Astrocyte of the hippocampus (primary cell): Measurements from ENCODE around the gene TNF.

ENCODE experiments used
- DNase-seq: peaks from one replicate; pipeline ENCODE4 v3.0.0; 2011; ENCODE audit warnings: low read depth, low spot score

Gene TNF

DNA sequence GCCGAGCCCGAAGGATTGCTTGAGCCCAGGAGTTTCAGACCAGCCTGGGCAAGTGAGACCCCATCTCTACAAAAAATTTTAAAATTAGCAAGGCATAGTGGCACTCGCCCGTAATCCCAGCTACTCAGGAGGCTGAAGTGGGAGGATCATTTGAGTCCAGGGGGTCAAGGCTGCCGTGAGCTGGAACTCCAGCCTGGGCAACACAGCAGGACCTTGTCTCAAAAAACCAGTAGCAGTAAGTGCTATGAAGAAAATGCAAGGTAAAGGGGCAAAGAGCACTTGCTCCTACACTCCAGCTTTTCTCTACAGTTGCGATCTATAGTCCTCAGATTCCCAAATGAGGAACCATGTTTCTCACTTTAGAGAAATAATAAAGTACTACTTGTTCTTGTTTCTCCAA lies 31.7 kb upstream of the TNF start:
- DNase-seq = no peak

DNA sequence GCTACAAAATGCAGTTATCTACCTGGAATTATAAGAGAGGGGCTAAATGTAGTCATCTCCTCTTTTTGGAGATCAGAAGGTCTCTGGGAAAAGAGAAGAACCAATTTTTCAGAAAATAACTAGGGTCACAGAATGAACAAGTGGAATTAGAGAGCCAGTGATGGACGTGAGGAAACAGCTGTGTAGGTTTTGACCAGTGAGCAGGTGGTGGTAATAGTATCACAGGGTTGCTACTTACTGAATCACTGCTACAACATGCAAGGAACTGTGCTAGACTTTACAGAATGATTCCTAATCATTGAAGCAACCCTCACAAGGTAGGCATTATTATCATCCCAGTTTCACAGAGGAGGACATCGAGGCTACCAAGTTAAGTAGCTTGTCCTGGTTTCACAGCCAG lies 30.7 kb upstream of the TNF start:
- DNase-seq = no peak

DNA sequence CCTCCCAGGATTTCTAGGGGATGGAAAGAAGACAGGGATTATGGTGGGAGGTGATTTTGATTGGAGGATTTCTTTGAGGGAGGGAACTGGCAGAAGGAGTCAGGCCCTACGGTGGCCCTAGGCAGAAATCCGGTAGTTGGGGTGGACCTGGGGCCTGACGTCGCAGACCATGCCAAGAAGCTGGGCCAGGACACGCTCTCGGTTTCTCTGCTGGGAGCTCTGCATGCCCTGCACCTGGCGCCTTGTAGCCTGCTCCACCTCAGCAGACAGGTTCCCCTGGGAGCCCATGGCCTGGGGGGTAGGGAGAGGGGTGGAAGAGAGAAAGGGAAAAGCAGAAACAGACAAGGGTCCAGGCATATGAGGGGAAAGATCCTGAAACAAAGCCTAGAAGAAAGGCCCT lies 30.1 kb upstream of the TNF start:
- DNase-seq = no peak

DNA sequence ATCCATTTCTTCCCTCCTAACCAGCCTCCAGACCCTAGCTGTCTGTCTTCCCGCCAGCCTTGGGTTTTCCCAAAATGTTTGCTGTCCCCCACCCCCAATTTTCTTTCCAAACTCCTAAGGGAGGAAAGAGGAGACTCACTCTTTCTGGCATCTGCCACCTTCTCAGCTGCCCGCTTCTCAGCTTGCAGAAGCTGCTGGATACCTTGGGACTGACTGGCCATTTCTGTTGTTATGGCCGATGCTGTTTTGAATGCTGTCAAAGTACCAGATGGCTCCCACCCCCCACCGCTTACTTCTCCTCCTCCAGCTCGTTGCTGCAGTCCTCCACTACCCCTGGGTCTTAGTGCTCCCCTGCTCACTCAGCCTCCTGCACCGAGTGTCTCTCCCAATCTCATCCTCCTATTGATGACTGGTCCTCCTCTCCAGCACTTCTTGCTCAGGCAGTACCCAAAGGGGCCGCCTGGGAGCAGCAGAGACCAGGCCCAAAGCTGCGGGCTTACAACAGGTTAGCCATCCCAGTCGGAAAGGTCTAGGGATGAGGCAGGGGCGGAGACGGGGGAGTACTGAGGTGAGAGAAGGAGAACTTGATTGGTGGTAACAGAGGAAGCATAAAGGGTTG lies 28.9 kb upstream of the TNF start, which contains the start of gene ATP6V1G2:
Gene ATP6V1G2 (minus strand): TSS at position 270 of the 619 bp plus-strand sequence. CDS start 49 bp downstream, at position 221.
- DNase-seq = peak; percentile 95

DNA sequence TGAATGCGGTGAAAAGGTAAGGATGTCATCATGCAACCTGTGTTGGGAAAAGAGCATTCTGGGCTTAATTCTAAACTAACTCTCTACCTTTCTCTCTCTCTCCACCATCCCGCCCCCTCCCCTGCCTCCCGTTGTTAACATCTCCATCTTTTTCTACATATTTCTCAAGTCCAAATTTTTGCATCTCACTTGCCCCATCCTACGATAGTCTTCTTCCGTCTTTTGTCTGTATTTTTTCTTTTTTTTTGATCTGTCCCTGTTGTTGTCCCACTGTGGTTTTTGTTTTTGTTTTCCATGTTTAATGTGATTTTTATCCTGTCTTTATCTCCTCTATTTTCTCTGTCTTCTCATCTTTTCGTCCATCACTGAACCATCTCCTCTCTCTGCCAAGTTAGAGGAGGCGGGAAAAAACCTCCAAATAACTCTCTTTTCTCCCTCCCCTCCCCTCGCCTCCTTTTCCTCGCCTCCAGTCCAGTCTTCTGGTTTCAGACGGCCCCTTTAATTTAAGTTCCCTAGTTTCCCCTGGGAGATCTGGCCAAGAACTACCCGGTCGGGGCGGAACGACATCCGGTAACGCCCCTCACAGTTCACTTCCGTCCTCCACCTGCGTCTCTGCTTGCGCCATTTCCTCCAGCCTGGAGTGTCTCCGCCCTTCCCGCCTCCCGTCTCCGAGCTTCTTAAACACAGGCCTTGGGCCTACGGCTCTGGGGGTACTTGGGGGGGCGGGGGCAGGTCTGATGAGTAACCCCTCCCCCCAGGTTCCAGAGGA lies 28.2 kb upstream of the TNF start, which contains the start of gene NFKBIL1:
Gene NFKBIL1 (plus strand): TSS at position 651 of the 769 bp plus-strand sequence. CDS start 87 bp downstream, at position 738.
- DNase-seq = peak; percentile 98

DNA sequence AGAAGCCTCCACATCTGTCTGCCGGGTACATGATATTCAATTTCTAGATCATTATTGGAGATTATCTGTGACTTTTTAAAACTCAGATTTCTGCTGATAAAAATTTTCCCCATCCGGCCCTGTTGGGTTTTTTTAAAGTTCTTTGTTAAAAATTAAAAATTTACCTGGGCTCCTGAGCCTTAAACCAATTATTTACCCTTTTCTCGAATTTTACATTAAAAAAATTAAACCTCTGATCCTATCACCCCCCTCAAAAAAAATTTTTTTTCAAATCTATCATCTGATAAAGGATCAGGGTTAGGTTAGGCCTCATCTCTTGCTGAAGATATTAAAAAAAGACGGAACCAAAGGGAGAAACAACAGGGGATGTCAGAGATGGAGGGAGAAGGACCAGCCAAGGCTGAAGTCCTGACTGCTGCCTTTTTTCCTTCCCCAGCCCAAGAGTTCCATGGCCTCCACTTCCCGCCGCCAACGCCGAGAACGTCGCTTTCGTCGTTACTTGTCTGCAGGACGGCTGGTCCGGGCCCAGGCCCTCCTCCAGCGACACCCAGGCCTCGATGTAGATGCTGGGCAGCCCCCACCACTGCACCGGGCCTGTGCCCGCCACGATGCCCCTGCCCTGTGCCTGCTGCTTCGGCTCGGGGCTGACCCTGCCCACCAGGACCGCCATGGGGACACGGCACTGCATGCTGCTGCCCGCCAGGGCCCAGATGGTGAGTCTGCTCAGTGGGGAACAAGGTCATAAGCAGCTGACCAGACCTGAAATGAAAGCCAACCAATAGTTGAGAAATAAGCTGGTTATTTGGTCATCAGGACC lies 27.4 kb upstream of the TNF start:
- DNase-seq = no peak

DNA sequence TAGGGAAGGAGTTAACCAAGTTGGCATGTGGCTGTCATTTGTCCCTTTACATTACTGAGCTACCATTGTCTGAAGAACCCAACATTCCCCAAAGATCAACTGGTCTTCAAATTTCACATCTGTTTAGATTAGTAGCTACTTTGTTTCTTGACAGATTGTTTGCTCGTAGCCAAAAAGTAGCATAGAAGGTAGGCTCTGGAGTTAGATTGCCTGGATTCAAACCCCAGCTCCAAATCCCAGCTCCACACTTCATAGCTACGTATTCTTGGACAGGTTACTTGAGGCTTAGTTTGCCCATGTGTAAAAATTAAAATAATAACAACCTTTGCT lies 26.9 kb upstream of the TNF start:
- no peak for DNase-seq

DNA sequence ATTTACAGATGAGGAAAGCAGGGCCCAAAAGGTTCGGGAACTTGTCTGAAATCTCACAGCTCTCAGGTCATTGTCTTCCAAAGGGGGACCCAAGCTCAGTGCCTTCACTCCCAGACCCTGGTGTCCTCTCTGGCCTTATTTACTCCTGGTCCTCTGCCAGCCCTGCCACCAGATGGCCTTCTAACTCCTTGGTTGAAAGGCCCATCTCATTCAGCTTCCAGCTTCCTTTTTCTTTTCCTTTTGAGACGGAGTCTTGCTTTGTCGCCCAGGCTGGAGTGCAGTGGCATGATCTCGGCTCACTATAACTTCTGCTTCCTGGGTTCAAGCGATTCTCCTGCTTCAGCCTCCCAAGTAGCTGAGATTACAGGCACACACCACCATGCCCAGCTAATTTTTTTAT lies 24.0 kb upstream of the TNF start:
- peak; percentile 50 for DNase-seq

DNA sequence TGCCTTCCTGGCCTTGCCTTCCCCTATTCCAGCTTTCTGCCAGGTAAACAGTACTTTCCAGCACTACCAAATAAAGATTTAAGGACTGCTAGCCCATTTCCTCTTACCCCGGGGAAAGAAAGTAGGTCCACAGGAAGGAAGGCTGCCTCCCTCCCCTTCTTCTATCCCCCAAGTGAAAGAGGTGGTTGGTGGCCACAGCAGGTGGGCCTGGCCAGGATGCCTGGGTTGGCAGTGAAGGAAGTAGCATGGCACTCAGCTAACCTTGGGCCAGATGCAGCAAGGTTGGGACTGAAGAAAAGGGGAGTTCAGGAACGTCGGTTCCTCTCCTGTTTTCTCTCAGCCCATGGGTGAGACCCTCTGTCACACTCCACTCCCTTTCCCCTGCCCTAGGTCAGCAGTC lies 19.1 kb upstream of the TNF start:
- DNase-seq = no peak

DNA sequence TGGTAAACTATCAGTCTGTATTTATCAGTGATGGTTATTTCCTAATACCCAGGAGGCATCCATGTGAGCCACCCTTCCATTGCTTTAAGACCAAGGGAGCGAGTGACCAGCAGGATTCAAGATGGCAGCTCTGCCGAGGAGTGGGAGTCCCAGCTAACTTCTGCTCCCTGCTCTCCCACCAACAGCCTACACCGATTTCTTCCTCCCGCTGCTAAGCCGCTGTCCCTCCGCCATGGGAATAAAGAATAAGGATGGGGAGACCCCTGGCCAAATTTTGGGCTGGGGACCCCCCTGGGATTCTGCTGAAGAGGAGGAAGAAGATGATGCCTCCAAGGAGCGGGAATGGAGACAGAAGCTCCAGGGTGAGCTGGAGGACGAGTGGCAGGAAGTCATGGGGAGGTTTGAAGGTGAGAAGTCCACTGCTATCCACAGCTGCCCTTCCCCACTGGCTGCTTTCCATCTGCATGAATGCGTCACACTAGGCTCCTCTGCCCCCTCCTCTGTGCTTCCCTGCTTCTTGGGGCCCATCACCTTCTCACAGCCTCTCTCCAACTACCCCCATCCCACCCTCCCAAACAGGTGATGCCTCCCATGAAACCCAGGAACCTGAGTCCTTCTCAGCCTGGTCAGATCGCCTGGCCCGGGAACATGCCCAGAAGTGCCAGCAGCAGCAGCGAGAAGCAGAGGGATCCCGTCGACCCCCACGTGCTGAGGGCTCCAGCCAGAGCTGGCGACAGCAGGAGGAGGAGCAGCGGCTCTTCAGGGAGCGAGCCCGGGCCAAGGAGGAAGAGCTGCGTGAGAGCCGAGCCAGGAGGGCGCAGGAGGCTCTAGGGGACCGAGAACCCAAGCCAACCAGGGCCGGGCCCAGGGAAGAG lies 17.7 kb upstream of the TNF start:
- no peak for DNase-seq

DNA sequence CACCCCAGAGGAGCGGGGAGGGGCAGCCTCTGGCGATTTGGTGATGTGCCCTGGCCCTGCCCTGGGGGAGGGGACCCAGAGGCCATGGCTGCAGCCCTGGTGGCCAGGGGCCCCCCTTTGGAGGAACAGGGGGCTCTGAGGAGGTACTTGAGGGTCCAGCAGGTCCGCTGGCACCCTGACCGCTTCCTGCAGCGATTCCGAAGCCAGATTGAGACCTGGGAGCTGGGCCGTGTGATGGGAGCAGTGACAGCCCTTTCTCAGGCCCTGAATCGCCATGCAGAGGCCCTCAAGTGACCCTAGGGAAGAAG lies 17.1 kb upstream of the TNF start:
- DNase-seq = no peak

DNA sequence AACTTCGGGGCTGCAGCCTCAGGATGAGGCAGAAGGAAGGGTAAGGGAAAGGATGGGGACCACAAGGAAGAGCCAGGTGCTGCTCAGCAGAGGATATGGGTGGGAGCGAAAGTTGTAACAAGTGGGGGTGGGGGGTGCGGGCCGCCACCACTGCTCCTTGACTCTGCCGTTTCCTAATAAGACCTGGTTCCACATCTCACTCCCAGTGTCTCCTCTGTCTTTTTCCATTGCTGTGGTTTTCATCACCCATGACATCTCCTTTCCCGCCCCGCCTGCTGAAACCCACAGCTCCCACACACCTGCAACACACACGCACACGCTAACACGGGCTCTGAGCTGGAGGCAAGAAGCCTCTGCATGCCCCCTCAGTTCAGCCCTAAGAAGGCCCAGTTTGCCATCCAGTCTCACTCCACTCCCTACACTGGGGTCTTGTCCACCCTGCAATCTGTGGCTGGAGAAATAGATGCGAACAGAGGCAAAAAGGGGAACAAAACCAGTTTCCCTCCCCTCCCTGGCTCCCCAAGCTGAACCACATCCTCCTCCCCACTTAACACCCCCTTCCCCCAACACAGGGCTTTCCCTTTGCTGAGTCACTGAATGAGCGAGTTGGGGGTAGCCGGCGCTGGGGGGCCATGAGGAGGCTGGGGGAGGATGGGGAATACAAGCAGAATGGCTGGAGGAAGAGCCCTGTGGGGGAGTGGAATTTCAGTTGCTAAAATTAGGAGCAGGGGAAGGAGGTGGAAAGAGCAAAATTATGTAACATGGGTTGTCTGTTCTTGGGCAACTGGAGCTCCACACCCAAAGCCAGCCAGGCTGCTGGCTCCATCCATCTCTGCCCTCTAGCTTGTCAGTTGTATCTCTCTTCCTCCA lies 16.5 kb upstream of the TNF start:
- DNase-seq = no peak

DNA sequence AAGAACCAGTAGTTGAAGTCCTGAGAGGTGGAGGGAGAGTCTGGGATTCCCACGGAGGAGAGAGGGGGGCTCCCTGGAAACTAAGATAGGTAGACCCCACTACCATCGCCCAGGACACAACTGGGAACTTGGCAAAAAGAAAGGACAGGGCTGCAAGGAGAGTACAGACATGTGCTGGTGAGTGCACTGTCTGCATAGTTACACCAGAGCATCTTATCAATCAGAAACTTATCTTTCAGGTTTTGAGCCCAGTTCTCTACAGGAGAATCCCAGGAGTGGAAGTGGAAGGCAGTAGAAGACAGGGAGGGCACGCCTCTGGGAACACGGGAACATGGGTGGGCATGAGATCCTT lies 15.8 kb upstream of the TNF start:
- DNase-seq = no peak

DNA sequence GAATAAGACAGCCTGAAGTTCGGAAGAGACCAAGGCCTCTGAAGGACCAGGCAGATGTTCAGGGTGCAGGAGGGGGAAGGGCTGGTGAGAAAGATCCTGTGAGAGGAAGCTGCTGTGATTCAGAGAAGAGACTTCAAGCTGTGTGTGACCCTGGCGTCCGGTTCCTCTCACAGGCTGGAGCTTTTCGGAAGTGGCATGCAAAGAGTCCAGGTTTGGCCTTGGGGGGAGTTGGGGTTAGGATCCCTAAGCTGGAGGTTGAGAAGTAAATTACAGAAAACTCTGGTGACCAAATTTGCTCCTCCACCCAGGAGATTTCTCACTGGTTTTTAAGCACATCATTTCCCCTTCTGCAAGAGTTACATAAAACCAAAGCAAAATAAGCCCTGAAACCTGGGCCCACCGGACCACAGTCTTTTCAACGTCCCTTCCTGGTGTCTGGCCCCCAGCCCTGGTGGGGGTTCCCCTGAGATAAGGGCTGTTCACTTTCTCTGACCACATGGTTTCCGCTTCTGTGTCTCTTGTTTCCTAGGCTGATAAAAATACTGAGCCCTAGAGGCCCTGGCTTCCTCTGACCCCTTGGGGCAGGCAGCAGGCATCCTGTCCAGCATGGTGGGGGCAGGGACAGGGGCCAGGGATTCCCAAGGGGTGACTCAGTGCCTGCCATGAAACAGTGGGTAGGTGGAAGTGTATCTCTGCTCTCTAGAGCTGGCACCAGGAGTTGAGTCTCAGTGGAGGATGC lies 15.2 kb upstream of the TNF start:
- DNase-seq = peak; percentile 75

DNA sequence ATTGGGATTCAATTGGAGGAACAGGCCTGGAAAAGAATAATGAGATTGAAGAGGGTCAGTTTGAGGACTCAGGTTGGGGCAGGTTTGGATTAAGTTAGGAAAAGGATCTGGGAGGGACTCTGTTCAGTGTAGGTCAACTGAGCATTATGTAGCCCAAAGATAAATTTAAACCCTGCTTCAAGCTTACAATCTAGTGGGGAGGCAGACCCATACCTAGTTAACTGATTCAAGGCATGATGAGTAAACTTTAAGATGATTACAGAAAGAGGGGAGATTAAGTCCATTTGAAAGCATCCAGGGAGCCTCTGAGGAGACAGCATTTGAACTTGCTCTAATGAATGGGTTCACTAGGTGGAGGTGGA lies 14.7 kb upstream of the TNF start:
- no peak for DNase-seq

DNA sequence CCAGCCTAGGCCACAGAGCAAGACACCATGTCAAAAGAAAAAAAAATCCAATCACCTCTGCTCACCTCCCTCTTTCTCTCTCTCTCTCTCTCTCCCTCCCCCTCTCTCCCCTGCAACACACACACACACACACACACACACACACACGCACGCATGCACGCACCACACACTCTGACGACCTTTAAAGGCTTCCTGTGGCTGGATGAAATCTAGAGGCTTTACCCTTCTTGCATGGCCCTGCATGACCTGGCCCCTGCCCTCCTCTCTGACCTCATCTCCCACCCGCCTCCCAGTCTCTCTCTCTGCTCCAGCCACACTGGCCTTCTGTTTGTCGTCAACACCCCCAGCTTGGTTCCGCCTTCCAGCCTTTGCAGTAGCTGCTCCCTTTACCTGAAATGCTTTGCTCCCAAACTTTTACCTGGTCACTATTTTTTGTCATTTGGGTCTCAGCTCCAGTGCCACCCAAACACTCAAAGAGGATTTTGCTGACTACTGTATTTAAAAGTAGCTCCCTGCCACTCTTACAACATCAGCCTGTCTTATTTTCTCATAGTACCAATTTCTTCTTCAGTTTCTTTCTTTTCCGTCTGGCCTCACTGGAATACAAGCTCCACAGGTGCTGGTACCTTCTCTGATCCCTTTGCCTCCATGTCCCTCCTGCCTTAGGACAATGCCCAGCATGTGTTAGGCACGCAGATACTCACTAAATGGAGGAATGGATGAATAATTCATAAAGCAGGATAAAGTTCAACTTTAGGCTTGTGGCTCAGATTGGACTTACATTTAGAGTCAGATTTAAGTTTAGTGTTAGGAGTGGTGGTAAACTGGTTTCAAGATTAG lies 7.6 kb upstream of the TNF start:
- no peak for DNase-seq

DNA sequence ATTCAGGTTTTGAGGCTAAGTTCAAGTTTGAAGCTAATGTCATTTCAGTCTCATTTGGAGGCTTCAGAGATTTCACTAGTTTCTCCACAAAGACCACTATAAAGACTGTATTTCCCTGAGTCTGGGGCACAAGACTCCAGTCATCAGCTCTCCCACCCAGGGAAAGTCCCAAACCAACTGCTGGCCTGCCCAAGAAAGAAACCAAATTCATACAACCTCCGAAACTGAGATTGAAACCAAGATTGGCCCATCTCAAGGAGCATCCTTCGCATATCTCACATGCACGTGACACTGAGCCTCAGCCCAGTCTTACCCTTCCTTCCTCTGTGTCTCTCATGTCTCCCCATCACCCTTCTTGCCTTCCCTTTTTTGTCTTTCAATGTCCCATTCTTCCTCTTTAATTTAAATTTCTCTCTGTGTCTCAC lies 6.8 kb upstream of the TNF start:
- no peak for DNase-seq

DNA sequence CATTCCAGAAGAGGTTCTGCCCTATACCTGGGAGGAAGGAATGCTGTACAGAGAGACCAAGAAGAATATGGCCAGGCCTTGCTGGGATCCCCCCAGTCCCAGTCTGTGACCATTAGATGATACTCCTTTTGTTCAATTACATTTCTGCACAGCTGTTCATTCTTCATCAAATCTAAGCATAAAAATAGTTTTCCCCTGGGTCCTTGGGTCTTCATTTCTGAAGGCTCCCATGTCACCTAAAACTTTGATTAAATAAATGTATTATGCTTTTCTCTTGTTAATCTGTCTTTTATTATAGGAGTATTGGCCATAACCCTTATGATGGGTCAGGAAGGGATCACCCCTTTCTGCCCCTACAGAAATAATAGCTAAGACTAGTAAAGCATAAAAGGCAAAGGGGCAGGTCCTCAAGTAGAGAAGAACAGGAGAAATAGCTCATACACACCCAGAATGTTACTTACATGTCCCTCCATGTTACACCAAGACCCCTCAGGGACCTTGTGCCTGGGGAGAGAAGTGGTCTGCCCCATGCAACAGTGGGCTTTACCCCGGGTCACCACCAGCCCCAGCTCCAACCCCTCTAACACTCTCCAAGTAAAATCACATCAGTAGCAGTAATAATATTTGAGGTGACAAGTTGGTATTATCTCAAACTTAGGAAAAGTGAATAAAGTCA lies 5.4 kb upstream of the TNF start:
- DNase-seq = no peak
